22Rv1 (cell line): ENCODE data around the gene SNCAIP.

Experiments used
- ZFX ChIP-seq: fragments of 450-650 bp; IDR thresholded peaks from 2 replicates; pipeline ENCODE4 v1.6.1; 2017; ENCODE audit warnings: antibody characterized with exemption, borderline replicate concordance
- TF ChIP-seq, protein P1 (sequence below): fragments of 450-650 bp; IDR thresholded peaks from 2 replicates; pipeline ENCODE4 v1.5.1; 2017; ENCODE audit warnings: mild to moderate bottlenecking

DNA sequence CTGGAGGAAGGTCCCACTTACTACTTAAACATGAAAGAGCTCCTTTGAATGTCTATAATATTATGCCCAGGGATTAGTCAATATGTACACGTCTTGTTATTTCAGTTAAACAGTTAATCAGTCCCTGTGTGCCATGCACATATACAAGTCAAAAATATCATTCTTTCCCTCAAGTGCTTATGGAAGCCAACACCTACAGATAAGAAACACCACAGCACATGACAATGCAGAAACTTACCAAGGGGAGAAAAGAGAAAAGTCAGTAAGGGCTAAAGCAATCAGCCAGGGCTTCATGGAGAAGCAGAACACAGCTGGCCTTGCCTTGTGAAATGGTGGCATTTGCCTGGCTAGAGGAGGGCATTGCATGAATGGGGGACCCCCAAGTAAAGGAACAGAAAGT lies 88.3 kb downstream of the SNCAIP start:
- TF ChIP-seq, protein P1, sequence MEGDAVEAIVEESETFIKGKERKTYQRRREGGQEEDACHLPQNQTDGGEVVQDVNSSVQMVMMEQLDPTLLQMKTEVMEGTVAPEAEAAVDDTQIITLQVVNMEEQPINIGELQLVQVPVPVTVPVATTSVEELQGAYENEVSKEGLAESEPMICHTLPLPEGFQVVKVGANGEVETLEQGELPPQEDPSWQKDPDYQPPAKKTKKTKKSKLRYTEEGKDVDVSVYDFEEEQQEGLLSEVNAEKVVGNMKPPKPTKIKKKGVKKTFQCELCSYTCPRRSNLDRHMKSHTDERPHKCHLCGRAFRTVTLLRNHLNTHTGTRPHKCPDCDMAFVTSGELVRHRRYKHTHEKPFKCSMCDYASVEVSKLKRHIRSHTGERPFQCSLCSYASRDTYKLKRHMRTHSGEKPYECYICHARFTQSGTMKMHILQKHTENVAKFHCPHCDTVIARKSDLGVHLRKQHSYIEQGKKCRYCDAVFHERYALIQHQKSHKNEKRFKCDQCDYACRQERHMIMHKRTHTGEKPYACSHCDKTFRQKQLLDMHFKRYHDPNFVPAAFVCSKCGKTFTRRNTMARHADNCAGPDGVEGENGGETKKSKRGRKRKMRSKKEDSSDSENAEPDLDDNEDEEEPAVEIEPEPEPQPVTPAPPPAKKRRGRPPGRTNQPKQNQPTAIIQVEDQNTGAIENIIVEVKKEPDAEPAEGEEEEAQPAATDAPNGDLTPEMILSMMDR: no peak
- no peak for TF ChIP-seq ZFX
